Calu3 (cell line): ENCODE measurements around the gene ATP8A2. TPM values are rescaled to one million over a fixed set of nuclear protein-coding genes. Genes with fewer than 3 reads are reported as not detected.

Source experiments
- BruUV-seq: library from RNA; stranded (reverse); fragments of 400-500 nt; replicated peaks from 2 replicates; lab custom pipeline; 2021; lab: Mats Ljungman, UMichigan
- CTCF ChIA-PET: fragments of 300-600 bp; sonication (Branson Sonifier 250); formaldehyde crosslinking; loops from one replicate; lab custom pipeline; 2022; ENCODE audit warnings: antibody characterized with exemption; lab: Charles Lee
- DNase-seq: peaks from one replicate; pipeline ENCODE4 v3.0.0; 2022
- H3K27ac Mint-ChIP-seq: one replicate; pipeline ENCODE4 v1.8.0; 2022; ENCODE audit warnings: mixed read lengths; ENCODE audit not compliant: unreplicated experiment
- H3K27me3 Mint-ChIP-seq: one replicate; pipeline ENCODE4 v1.8.0; 2022; ENCODE audit warnings: mixed read lengths; ENCODE audit not compliant: unreplicated experiment
- H3K36me3 Mint-ChIP-seq: one replicate; pipeline ENCODE4 v1.8.0; 2022; ENCODE audit warnings: mild to moderate bottlenecking, moderate library complexity, mixed read lengths; ENCODE audit not compliant: insufficient read depth, unreplicated experiment
- H3K4me1 Mint-ChIP-seq: one replicate; pipeline ENCODE4 v1.8.0; 2022; ENCODE audit warnings: mild to moderate bottlenecking, low read depth, mixed read lengths; ENCODE audit not compliant: unreplicated experiment
- H3K4me3 Mint-ChIP-seq: one replicate; pipeline ENCODE4 v1.8.0; 2022; ENCODE audit warnings: mild to moderate bottlenecking, low read depth, moderate library complexity, mixed read lengths; ENCODE audit not compliant: unreplicated experiment
- H3K9me3 Mint-ChIP-seq: one replicate; pipeline ENCODE4 v1.8.0; 2022; ENCODE audit warnings: low read depth, mixed read lengths; ENCODE audit not compliant: unreplicated experiment
- CTCF ChIP-seq: fragments of 200-600 bp; IDR thresholded peaks from one replicate; pipeline ENCODE4 v1.8.0; 2022; ENCODE audit warnings: antibody characterized with exemption; ENCODE audit not compliant: unreplicated experiment
- intact Hi-C: fragments of 100-400 bp; cut with micrococcal nuclease; formaldehyde crosslinking; loops from one replicate; pipeline ENCODE4 v1.10.0; 2022; ENCODE audit not compliant: unreplicated experiment
- total RNA-seq: library from RNA; stranded (reverse); gene quantifications from 2 replicates; pipeline ENCODE4 v1.2.3, GENCODE V29; 2022

Gene ATP8A2
- total RNA-seq, 1 experiment from 2014 or later = 0.05 TPM

GRCh38 chr13:26010487-26011207 lies 638.9 kb downstream of the ATP8A2 start:
- no peak overlapping the region for H3K27ac Mint-ChIP-seq
- no TSS peak for BruUV-seq
- H3K4me1 Mint-ChIP-seq = peaks cover 13% of the 10 kb centered on the region
- H3K4me3 Mint-ChIP-seq = no peak overlapping the region
- no peaks in the 10 kb centered on the region for H3K27me3 Mint-ChIP-seq
- intact Hi-C loops = no loop called here
- no peaks in the 10 kb centered on the region for H3K36me3 Mint-ChIP-seq
- H3K9me3 Mint-ChIP-seq = no peaks in the 10 kb centered on the region
- CTCF ChIA-PET = no interaction called here
- DNase-seq = no peak
- TF ChIP-seq CTCF = no peak

GRCh38 chr13:26011208-26011573 lies 639.4 kb downstream of the ATP8A2 start:
- Mint-ChIP-seq H3K36me3 (no peaks in the 10 kb centered on the region), H3K27ac (no peak overlapping the region), H3K4me1 (peaks cover 13% of the 10 kb centered on the region), H3K9me3 (no peaks in the 10 kb centered on the region), H3K4me3 (no peak overlapping the region), H3K27me3 (no peaks in the 10 kb centered on the region)
- no TSS peak for BruUV-seq
- no peak for DNase-seq
- CTCF ChIA-PET = no interaction called here
- intact Hi-C loops = no loop called here
- no peak for TF ChIP-seq CTCF

GRCh38 chr13:26011996-26012821 lies 640.4 kb downstream of the ATP8A2 start:
- no TSS peak for BruUV-seq
- CTCF ChIA-PET = no interaction called here
- no peak for DNase-seq
- intact Hi-C loops = no loop called here
- H3K4me1 Mint-ChIP-seq = peaks cover 13% of the 10 kb centered on the region
- H3K27me3 Mint-ChIP-seq = no peaks in the 10 kb centered on the region
- no peaks in the 10 kb centered on the region for H3K36me3 Mint-ChIP-seq
- no peaks in the 10 kb centered on the region for H3K9me3 Mint-ChIP-seq
- H3K27ac Mint-ChIP-seq = no peak overlapping the region
- H3K4me3 Mint-ChIP-seq = no peak overlapping the region
- no peak for TF ChIP-seq CTCF

GRCh38 chr13:26012995-26013394 lies 641.2 kb downstream of the ATP8A2 start:
- intact Hi-C loops = no loop called here
- H3K9me3 Mint-ChIP-seq = no peaks in the 10 kb centered on the region
- H3K27me3 Mint-ChIP-seq = no peaks in the 10 kb centered on the region
- H3K27ac Mint-ChIP-seq = no peak overlapping the region
- peaks cover 11% of the 10 kb centered on the region for H3K4me1 Mint-ChIP-seq
- CTCF ChIA-PET = no interaction called here
- no peak for TF ChIP-seq CTCF
- H3K4me3 Mint-ChIP-seq = no peak overlapping the region
- BruUV-seq = no TSS peak
- H3K36me3 Mint-ChIP-seq = no peaks in the 10 kb centered on the region
- DNase-seq = no peak
